ENCODE data around the gene TRDMT1. TPM values are rescaled to one million over a fixed set of nuclear protein-coding genes. Genes with fewer than 3 reads are reported as not detected.

The TRDMT1 gene
- polyA plus RNA-seq, 1 donor from 2014 or later = 25.4 TPM

DNA sequence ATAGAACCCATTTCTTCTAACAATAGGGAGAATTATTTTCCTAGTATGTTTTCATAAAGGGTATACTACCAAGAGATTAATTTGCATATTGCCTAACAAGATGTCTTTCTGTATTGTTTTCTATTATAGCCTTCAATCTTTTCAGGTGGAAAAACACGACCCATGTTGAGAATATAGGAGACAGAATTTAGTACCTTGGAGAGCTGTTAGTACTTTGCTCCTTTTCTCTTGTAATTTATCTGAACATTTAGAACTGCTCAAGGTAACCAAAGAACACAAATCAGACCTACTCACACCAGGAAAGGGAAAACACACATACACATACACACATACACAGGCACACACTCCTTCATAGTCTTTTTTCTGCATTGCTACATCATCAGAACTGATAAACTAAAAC is 7.8 kb upstream of the TRDMT1 start:
- Histone ChIP-seq H3K9me3 (ENCODE audit: low read length) (no peaks in the 10 kb centered on the region), H4K20me1 (ENCODE audit: insufficient read depth) (no peaks in the 10 kb centered on the region), H3K9me2 (ENCODE audit: insufficient read depth, low read length) (no peaks in the 10 kb centered on the region), H3K27me3 (ENCODE audit: insufficient read depth, low read depth, low read length) (no peaks in the 10 kb centered on the region), H2AFZ (ENCODE audit: low read depth, low read length) (no peak overlapping the region), H3K4me3 (ENCODE audit: low read length) (no peak overlapping the region), H3K27ac (ENCODE audit: low read length) (no peak overlapping the region), H3K4me2 (ENCODE audit: low read length) (no peak overlapping the region), H3K9ac (ENCODE audit: low read length) (no peak overlapping the region), H3F3A (ENCODE audit: insufficient read depth, low read length, poor library complexity, severe bottlenecking) (no peaks in the 10 kb centered on the region), H3K79me2 (replicated peaks; ENCODE audit: insufficient read depth, low read length) (no peaks in the 10 kb centered on the region), H3K36me3 (ENCODE audit: insufficient read depth, low read length) (no peaks in the 10 kb centered on the region)
- TF ChIP-seq, protein P1, sequence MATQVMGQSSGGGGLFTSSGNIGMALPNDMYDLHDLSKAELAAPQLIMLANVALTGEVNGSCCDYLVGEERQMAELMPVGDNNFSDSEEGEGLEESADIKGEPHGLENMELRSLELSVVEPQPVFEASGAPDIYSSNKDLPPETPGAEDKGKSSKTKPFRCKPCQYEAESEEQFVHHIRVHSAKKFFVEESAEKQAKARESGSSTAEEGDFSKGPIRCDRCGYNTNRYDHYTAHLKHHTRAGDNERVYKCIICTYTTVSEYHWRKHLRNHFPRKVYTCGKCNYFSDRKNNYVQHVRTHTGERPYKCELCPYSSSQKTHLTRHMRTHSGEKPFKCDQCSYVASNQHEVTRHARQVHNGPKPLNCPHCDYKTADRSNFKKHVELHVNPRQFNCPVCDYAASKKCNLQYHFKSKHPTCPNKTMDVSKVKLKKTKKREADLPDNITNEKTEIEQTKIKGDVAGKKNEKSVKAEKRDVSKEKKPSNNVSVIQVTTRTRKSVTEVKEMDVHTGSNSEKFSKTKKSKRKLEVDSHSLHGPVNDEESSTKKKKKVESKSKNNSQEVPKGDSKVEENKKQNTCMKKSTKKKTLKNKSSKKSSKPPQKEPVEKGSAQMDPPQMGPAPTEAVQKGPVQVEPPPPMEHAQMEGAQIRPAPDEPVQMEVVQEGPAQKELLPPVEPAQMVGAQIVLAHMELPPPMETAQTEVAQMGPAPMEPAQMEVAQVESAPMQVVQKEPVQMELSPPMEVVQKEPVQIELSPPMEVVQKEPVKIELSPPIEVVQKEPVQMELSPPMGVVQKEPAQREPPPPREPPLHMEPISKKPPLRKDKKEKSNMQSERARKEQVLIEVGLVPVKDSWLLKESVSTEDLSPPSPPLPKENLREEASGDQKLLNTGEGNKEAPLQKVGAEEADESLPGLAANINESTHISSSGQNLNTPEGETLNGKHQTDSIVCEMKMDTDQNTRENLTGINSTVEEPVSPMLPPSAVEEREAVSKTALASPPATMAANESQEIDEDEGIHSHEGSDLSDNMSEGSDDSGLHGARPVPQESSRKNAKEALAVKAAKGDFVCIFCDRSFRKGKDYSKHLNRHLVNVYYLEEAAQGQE (IDR thresholded peaks at IDR 0.05; ENCODE audit: borderline replicate concordance) = no peak
- no peak for TF ChIP-seq POLR2AphosphoS5 (IDR thresholded peaks at IDR 0.05)
- no peak for TF ChIP-seq TAF1 (IDR thresholded peaks at IDR 0.05; ENCODE audit: low read depth)
- TF ChIP-seq, protein P2, sequence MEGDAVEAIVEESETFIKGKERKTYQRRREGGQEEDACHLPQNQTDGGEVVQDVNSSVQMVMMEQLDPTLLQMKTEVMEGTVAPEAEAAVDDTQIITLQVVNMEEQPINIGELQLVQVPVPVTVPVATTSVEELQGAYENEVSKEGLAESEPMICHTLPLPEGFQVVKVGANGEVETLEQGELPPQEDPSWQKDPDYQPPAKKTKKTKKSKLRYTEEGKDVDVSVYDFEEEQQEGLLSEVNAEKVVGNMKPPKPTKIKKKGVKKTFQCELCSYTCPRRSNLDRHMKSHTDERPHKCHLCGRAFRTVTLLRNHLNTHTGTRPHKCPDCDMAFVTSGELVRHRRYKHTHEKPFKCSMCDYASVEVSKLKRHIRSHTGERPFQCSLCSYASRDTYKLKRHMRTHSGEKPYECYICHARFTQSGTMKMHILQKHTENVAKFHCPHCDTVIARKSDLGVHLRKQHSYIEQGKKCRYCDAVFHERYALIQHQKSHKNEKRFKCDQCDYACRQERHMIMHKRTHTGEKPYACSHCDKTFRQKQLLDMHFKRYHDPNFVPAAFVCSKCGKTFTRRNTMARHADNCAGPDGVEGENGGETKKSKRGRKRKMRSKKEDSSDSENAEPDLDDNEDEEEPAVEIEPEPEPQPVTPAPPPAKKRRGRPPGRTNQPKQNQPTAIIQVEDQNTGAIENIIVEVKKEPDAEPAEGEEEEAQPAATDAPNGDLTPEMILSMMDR (IDR thresholded peaks at IDR 0.05; ENCODE audit: poor library complexity, severe bottlenecking) = no peak
- TF ChIP-seq EZH2 (IDR thresholded peaks at IDR 0.05; ENCODE audit: borderline replicate concordance, insufficient read depth, low read length, poor library complexity, severe bottlenecking) = no peak
- TF ChIP-seq RAD21 (conservative IDR thresholded peaks at IDR 0.05) = no peak
- no peak for TF ChIP-seq MXI1 (conservative IDR thresholded peaks at IDR 0.05; ENCODE audit: poor library complexity, severe bottlenecking)
- no peak for TF ChIP-seq EP300 (conservative IDR thresholded peaks at IDR 0.05; ENCODE audit: poor library complexity, severe bottlenecking)
- no peak for TF ChIP-seq SMC3 (conservative IDR thresholded peaks at IDR 0.05; ENCODE audit: poor library complexity)

DNA sequence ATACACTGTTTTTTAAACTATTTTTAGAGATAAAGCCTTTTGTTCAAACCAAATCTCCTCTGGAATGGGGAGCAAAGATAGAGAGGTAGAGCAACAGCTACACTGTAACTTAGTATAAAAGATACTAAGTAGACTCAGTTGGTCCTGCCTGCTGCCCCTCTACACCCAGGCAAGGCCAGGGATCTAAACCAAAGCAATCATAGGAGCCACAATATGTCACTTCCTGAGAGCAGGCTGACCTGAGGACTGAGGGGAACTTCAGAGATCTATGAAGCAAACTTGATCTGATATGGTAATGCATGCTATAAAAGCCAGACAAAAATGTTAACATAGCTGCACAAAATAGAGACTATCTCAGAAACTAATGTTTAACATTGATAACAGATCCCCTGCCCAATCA is 7.0 kb upstream of the TRDMT1 start:
- Histone ChIP-seq H3K9ac (ENCODE audit: low read length) (no peak overlapping the region), H3F3A (ENCODE audit: insufficient read depth, low read length, poor library complexity, severe bottlenecking) (no peaks in the 10 kb centered on the region), H3K27ac (ENCODE audit: low read length) (no peak overlapping the region), H3K4me2 (ENCODE audit: low read length) (no peak overlapping the region), H3K79me2 (replicated peaks; ENCODE audit: insufficient read depth, low read length) (no peaks in the 10 kb centered on the region), H3K9me3 (ENCODE audit: low read length) (no peaks in the 10 kb centered on the region), H3K27me3 (ENCODE audit: insufficient read depth, low read depth, low read length) (no peaks in the 10 kb centered on the region), H3K36me3 (ENCODE audit: insufficient read depth, low read length) (no peaks in the 10 kb centered on the region), H4K20me1 (ENCODE audit: insufficient read depth) (no peaks in the 10 kb centered on the region), H3K9me2 (ENCODE audit: insufficient read depth, low read length) (no peaks in the 10 kb centered on the region), H3K4me3 (ENCODE audit: low read length) (no peak overlapping the region), H2AFZ (ENCODE audit: low read depth, low read length) (no peak overlapping the region)
- TF ChIP-seq MXI1 (conservative IDR thresholded peaks at IDR 0.05; ENCODE audit: poor library complexity, severe bottlenecking) = no peak
- no peak for TF ChIP-seq POLR2AphosphoS5 (IDR thresholded peaks at IDR 0.05)
- TF ChIP-seq, protein P2 (IDR thresholded peaks at IDR 0.05; ENCODE audit: poor library complexity, severe bottlenecking) = no peak
- no peak for TF ChIP-seq EP300 (conservative IDR thresholded peaks at IDR 0.05; ENCODE audit: poor library complexity, severe bottlenecking)
- TF ChIP-seq RAD21 (conservative IDR thresholded peaks at IDR 0.05) = no peak
- TF ChIP-seq SMC3 (conservative IDR thresholded peaks at IDR 0.05; ENCODE audit: poor library complexity) = no peak
- no peak for TF ChIP-seq TAF1 (IDR thresholded peaks at IDR 0.05; ENCODE audit: low read depth)
- TF ChIP-seq, protein P1 (IDR thresholded peaks at IDR 0.05; ENCODE audit: borderline replicate concordance) = no peak
